NCI-H1436 (cell line): ENCODE data around the gene ATP5ME.
A peak's percentile ranks its signal among the peaks of the same experiment; 100 is the strongest.
"Not testable (repeated sequence)": the region's sequence is repeated elsewhere in the genome, so short reads cannot be mapped to it uniquely, and the experiment has no call there.

Experiments used
- DNase-seq: peaks from one replicate; lab custom pipeline; 2025; lab: John Stamatoyannopoulos, UW

ATP5ME gene

DNA sequence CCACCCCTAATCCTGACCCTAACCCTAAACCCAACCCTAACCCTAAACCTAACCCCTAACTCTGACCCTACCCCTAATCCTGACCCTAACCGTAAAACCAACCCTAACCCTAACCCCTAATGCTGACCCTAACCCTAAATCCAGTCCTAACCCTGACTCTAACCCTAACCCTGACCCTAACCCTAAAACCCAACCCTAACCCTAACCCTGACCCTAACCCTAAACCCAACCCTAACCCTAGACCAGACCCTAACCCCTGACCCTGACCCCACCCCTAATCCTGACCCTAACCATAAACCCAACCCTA is 30.8 kb upstream of the ATP5ME start:
- DNase-seq = no peak

DNA sequence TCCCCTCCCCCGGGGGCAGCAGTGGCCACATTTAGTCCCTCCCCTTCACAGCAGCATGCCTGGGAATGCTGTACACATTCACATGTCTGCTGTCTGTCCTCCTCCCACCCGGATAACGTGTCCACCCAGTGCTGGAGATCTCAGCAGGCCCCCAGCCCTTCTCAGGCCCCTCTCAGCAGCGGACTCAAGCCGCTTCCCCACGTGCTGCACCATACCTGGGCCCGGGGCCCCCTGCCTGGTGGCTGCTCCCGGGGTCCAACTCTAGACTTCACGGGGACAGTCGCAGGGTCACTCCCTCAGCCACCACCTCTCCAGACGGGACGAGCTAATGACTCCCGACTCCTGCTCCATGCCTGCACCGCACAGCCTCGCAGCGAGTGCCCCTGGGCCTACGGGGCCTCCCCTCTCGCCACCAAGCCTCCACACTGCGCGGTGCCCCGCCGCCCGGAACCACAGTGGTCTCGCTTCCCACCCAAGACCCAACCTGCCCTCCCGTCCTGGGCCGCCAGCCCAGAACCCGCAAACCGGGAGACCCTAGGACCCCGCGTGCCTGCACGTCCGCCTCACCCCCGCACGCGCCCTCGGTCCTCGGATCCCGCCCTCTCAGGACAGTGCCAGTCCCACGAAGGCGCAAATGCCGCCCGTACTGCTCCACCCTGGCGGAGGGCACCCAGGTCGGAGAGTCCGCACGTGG is 30.3 kb upstream of the ATP5ME start:
- DNase-seq = no peak

DNA sequence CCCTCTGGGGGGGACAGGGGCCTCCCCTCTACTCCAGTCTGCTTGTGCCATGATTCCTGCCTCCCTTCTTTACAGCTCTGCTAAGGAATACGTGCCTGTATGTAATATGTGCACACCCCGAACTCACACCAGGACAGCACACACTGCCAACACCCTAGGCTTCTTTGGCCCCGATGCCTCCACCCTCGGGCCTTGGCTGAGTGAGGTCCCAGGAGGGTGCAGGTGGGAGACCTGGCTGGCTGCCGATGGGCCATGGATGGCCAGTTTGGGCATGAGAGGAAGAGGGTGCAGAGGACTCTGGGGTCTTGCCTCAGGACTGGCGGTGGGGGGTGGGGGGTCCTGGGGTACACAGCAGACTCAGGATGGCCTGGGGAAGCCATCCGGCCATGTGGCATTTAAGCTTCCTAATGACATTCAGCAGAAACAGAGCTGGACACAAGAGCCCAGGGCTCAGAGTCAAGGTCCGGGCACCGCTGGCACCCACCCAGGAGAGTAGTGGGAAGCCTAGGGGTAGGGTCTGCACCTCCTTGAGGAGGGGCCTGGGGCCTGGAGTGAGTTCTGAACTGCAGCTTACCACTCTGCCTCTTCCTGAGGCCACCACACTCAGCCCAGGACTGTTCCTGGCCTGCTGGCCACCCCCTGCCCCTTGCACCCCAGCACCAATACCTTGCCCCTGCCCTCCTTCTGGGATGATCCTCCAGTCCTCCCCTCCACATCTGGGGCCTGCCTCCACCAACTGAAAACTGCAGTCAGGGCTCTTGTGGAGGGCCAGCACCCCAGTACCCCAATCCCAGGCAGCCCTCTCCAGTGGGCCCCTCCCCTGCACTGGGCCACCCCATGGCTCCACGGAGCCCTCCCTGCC is 29.5 kb upstream of the ATP5ME start:
- DNase-seq = no peak

DNA sequence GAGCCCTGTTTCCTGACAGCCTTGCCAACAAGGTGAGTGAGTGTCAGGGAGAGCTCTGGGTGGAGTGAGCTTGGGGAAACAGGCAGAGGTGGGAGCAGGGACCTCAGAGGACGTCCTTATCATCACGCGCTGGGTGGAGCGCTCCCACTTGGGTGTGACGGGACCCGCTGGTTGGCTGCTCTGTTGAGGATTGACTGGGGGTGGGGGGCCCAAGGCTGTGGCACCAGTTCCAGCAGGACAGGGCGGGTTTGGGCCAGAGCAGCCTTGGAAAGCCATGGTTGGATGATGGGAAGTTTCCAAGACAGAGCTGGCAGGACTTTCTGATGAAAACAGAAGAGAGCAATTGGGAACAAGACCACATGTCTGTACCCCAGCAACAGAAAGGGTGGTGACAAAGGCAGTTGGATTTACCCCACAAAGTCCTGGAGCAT is 28.6 kb upstream of the ATP5ME start:
- DNase-seq = no peak

DNA sequence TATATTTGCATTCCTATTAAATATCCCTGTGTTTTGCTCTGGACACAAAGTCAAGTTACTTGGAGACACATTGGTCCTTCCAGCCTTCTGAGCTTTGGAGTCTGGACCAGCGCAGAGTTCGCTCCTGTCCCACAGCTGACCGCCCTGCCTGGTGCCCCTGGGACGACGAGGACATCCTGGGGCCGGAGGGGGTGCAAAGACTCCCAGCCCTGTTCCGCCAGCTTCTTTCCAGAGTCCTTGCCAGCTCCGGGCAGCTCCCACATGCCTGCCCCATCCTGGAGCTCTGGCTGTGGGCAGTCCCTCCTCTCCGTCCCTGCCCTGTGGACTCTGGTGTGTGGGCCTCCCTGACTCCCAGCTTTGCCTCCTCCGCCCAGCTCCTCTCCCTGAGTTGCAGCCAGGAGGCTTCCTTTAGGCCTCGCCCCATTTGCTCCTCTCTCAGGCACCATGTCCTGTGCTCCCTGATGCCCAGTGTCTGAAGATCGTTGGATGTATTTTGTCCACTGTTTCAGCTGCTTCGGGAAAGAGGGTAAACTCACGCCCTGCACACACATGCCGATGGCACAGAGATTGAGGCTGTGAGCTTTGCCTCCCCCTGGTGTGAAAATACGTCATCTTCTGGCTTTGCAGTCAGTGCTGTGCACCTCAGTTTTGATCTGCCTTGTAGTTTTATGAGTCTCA is 26.6 kb upstream of the ATP5ME start:
- no peak for DNase-seq

DNA sequence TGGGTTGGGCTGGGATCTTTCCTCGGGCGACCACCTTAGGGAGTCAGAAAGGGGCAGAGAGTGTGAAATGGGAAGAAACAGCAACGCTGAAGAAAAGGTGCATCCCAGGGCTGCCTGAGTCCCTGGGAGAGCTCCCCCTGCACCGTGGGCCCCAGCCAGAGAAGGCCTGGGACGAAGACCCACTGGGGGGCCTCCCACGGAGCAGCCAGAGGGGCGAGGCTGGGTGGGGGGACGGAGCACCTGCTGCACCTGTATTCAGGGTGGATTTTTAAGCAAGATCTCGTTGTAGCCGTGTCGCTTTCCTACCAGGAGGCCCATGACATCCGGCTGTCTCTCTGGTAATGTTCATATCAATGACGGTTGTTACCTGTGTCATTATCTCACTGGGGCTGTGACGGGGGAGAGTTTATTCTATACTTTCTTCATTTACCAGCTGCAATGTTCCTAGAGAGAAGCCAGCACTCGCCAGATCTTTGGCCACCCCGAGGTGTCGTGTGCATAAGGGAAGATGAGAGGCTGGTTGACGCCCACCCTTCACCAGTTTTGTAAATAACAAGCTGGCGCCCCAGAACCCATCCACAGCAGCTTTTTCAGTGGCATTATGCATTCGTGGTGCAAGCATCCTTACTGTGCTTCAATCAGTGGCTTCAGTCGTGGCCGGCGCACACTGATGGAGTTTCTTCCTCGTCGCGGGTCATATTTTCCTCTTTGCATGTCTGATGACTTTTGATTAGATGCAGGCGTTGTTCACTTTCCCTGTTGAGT is 25.9 kb upstream of the ATP5ME start:
- DNase-seq = no peak

DNA sequence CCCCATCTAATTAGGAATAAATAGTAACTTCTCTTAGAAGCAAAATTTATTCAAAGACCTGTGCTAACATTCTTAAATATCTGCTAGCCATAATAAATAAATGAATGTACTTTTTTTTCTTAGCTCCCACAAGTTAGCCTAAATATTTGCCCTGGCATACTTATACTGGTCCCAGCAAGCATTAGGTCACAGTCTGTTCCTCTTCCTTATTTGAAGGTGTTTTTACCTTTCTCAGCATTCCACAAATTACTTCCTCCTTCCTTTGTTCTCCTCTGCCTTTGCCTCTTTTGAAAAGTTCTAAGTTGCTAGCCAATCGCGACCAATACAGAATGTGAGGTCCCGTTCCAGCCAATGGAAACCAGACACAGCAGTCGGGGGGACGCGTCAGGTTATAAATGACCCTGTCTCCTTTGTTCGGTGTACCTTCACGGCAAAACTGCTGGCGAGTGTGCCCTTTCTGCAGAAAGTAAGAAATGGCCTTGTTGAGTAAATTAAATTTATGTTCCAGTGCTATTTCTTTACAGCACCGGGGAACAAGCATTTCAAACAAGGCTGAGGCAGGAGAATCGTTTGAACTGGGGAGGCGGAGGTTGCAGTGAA is 20.4 kb upstream of the ATP5ME start:
- not testable (repeated sequence) for DNase-seq

DNA sequence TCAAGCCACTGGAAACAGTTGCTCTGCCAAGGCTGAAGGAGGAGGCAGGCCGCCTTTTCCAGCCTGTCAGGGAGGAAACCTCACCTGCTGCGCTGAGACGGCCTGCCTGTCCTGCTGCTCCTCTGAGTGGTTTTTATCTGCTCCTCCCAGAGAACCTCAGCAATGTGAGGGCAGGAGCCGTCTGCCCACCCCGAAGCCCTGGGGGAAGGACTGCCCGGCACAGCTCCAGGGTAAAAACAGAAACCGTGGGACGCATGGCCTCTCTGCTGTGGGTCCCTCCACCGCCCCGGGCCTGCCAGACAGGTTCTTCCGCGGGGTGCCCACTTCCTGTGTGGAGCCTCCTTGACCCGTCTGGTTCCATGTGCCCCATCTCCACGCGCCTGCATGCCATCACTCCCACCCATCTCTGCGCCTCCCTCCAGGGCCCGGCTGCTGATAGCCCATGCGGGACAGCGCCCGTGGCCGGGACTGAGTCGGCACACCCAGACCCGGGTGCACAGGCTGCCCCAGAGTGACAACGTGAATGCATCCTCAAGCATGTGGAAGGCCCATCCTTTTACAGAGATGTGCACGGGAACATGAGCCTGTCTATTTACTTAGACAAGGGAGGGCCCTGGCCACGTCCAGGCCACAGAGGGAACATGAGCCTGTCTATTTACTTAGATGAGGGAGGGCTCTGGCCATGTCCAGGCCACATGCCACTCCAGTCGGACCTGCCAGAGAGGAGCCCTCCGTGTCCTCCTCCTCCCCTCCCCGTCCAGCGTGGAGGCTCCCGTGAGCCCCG is 18.9 kb upstream of the ATP5ME start:
- no peak for DNase-seq

DNA sequence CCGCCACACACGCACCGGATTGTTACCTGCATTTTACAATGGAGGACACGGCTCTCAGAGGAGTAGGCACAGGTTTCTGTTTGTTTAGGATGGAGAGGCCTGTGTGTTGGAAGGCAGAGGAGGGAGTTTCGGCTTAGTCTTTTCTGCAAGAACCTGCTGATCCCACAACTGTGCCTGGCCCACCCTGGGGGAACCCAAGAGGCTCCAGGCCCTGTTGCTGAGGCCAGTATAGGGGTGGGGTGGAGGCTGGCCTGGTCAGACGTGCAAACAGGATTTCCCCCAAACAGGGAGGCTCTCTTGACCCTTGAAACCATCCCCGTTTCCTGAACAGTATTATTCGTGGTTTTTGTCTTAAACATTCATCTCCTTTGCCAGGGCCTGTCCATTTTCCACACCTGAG is 15.6 kb upstream of the ATP5ME start:
- DNase-seq = no peak

DNA sequence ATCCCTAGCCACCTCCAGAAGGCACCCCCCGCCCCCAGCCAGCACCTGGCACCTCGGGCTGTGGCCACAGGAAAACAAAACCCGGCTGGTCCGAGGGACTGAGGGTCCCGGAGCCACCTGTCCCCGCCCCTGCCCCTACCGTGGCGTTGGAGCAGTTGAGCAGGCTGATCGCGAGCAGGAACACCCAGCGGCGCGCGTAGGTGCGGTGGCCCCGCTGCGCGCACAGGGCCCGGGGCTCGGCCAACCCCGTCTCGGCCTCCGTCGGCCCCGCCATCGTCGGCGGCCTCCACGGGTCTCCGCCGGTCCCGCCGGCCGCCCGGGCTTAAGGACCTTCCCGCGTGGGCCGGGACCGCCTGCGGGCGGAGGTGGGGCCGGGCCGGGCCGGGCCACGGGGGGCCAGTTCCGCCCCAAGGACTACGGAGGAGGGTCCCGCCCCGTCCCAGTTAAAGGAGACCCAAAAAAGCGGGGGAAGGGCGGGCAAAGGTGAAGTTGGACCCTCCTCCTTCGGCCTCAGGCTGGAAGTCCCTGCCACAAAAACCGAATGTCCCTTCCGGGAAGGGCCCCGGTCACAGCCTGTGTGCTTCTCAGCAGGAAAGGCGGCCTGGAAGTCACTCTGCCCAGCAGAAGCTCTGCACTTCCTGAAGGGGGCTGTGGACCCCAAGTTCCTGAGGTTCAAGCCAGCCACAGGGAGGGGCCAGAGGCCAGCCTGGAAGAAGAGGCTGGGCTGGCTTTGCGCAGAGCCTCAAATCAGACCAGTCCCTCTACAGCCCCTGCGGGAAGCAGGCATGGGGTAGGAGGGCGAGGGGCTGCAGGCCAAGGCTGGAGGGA is 15.0 kb upstream of the ATP5ME start, which contains the start of gene SLC49A3:
Gene SLC49A3 (minus strand): TSS at position 298 of the 828 bp plus-strand sequence. CDS start 24 bp downstream, at position 274.
- DNase-seq = no peak

DNA sequence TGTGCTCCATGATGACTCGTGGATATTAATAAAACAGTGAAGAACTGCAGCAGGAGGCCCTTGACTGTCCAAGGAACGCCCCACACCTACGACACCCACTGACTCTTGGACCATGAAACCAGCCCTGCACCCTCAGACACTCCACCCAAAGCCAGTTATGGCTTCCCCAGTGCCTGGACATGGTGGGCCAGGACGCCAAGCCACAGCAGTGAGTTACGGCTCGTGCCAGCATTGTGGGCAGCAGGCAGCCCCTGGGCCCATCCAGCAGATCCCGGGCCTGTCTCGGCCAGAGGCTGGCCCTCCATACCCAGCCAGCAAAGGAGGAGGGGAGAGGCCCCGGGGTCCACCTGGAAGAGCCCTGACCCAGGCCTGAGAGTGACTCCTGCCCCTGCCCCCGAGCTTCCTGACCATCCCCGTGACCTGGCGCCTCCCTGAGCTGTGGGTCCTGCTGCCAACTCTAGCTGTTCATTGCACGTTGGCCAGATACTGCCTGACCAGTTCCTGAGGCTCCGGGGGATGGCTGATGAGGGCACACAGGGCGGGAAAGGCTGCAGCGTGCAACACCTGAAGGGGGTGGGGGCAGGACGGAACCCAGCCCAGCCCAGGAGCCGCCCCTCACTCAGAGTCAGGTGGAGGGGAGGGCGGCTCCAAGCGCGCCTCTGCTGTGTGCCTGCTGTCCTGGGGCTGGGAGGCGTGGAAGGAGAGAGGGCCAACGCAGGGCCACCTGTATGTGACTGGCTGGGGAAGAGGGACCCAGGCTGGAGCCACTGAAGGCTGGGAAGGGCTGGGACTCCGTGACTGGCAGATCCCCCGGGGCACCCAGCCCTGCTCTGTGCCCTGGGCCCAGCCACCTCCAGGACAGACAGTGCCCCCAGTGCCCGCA is 14.1 kb upstream of the ATP5ME start:
- DNase-seq = no peak

DNA sequence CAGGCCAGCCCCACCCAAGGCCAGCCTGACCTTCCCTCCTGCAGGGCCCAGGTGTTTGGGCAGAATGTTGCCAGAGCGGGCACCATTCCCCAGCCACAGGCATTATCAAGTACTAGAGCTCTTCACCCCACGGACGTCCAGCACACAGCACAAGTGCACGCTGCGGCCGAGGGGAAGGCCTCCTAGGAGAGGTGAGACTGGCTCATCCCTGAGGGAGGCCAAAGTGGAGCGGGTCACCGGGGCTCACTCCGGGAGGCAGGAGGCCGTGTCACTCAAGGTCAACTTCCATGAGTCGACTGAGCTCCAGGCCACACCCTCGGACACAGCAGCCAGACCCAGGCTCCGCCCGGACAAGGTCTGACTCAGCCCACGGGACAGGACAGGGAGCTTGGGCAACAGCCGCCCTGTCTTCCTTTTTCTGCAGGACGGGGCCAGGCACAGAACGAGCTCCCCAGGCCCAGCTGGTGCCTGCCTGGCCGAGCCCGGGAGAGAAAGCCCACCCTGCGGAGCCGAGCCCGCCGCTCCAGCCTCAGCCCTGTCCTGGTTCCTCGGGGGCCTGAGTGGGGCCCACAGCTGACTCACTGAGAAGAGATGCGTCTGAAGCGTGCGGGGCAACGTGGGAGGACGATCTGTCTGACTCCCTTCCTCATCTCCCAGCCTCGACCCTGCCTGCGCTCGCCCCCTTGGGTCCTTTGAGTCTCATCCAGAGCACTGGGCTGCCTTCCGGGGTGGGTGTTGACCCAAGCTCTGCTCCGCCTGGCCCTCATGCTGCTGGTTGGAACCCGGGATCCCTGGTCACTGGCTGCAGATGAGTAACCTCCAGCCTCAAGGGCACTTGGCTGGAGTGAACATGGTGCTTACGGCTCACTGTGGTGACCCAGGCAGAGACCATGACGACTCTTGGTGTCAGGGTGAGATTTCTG is 13.2 kb upstream of the ATP5ME start:
- no peak for DNase-seq

DNA sequence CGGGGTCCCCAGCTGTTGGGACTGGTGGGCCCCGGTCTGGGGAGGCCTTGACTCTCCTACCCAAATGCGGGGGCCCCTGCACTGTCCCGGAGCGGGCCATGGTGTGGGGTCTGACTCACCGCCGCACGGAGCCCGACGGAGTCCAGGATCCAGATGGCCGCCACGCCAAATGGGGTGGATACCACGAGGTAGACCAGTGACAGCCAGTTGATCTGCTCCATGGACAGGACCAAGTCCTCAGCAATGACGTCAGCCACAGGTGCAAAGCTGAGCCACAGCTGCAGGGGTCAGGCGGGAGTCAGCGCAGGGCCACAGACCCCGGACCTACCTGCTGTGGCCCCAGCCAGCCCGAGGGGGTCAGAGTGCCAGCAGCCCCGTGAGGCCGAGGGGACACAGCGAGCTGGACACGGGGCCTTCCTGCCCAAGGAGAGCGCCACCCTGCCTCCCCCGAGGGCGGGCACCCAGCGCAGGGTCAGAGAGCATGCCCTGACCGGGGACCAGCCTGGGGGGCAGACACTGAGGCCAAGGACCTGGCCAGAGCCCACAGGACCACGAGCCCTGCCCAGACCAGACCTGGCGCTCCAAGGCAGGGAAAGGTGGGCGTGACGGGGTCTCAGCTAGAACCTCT is 12.5 kb upstream of the ATP5ME start:
- DNase-seq = no peak

DNA sequence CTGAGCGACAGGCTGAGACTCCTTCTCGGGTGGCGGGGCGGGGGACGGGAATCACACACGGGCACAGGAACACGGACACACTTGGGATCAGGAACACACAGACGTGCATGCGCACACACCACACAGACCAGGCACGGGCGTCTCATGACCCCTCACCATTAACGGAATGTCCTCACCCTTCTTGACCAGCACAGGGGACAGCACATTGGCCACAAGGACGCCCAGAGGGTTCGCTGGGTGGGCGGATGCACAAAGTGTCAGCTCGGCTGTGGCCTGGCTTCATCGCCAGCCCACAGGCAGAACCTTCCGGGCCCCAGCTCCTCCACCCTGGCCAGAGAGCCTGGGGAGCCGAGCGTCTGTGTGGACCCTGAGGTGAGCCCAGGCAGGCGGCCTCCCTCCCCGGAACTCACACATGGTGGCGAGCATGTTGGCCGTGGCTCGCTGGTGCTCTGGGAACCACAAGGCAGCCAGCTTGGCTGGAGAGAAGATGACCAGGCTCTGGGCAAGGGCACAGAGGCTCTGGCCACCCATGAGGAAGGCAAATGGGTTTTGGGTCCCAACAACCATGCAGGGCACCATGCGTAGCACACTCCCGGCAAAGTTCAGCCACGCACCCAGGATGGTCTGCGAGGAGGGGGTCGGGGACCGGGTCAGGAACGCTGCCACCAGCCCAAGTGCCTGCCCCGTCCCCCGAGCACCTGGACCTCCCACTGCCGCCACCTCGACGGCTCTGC is 11.8 kb upstream of the ATP5ME start:
- no peak for DNase-seq

DNA sequence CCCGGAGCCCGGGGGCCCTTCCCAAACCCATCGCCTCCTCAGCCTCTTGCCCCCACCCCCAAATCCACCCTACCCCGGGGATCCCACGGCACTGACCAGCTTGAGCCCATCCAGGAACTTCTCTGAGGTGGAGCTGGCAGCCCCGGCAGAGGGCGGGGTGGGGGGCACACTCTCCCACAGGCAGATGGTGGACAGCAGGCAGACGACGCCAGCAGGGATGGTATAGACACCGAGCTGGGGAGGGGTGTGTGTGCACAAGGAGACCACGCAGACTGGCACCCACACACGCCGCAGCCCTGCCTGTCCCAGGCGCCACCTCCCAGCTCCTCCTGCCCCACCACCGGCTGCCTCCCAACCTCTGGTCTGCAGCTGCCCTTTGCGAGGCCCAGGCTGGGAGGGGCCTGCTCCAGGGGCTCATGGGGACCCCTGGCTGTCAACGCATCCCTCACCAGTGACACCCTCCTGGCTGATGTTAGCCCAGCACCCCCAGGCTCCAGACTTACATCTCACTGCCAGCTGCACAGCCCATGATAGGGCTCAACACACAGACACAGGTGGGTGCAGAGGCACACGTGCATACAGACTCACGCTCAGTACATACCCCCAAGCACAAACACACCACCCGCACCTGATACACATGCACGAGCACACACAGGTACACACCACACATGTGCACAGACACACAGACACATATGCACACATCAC is 10.7 kb upstream of the ATP5ME start:
- DNase-seq = no peak

DNA sequence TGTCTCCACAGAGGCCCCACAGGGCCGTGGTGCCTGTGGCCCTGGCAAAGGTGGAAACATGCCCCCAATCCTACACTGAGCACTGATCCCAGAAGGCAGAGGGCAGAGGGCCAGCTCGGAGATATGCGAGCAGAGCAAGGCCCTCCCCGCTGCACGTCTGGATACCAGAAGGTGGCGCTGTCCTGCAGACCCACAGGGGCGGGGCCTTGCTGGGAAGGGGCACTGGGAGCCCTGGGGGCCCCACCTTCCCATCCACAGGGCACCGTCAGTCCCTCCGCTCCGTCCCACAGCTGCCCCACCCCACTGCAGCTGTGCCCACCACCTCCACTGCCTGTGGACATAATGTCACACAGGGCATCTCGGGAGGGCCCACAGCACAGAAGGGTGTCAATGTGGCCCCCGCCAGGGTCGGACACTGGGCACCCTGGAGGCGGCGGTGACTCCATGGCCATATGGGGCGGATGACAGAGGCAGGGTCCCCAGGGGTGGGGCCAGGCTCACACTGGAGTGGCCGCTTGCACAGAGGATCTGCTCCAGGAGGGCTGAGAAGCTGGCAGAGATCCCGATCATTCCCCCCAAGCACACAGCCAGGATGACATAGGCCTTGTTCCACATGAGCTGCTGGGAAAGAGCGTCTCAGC is 10.0 kb upstream of the ATP5ME start:
- DNase-seq = peak; percentile 75
